NCI-H1930 (cell line): ENCODE data around the gene PPP6R3.

Experiments used
- DNase-seq, 2 experiments: peaks; one replicate each; lab custom pipeline; 2025; lab: John Stamatoyannopoulos, UW

Gene PPP6R3

GRCh38 chr11:68495220-68495729 lies 34.7 kb downstream of the PPP6R3 start:
- no peak for DNase-seq

GRCh38 chr11:68495872-68496271 lies 35.3 kb downstream of the PPP6R3 start:
- DNase-seq: no peak

GRCh38 chr11:68497761-68498160 lies 37.2 kb downstream of the PPP6R3 start:
- DNase-seq: no peak

DNA sequence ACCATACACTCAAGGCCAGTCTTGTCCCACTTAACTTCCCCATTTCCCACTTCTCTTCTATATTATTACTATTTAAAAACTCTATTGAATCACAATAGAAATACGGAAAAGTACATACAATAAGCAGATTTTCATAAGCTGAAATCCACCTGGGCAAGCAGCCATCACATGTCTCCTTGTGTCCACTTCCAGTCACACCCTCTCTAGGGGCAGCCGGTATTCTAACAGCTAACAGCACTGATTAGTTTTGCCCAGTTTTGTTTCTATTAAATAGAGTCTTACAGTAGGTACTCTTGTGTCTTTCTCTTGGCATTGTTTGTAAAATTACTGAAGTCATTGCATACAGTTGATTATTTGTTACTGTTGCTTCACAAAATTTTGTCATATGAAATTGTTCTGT lies 37.8 kb downstream of the PPP6R3 start:
- no peak for DNase-seq

GRCh38 chr11:68498903-68499883 lies 38.6 kb downstream of the PPP6R3 start:
- no peak for DNase-seq

GRCh38 chr11:68500206-68500605 lies 39.7 kb downstream of the PPP6R3 start:
- DNase-seq: no peak

DNA sequence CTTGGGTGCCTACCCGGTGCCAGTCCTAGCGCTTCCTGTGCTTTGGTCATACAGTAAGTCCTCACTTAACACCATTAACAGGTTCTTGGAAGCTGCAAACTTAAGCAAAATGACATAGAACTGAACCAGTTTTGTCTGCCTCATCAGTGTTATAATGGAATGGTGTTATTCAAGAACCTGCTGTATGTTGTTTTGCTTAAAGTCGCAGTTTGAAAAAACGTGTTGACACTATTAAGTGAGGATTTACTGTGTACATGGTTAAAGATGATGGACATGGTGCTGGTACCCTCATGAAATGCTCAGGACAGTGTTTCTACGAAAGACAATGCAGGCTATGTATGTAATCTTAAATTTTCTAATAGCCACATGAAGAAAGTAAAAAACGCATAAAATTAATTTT lies 41.3 kb downstream of the PPP6R3 start:
- DNase-seq: no peak

GRCh38 chr11:68503251-68503687 lies 42.7 kb downstream of the PPP6R3 start:
- DNase-seq: no peak

GRCh38 chr11:68503792-68504191 lies 43.2 kb downstream of the PPP6R3 start:
- DNase-seq: no peak

GRCh38 chr11:68504432-68505066 lies 44.0 kb downstream of the PPP6R3 start:
- DNase-seq: no peak

DNA sequence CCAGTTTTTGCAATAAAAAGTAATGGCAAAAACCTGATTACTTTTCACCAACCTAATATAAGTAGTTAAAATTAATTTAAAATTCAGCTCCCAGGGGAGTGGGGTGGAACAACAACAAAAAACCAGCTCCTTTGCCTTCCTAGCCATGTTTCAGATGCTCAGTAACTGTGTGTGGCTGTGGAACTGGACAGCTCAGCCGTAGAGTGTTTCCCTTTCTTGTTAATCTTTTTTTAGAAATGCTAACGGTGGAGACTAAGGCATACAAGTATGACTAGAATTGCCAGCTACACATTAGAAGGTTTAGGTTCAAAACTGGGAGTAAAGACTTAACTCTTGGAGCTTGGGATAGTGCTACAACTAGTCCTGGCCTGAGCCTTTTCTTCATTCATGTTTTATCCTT lies 45.0 kb downstream of the PPP6R3 start:
- no peak for DNase-seq

DNA sequence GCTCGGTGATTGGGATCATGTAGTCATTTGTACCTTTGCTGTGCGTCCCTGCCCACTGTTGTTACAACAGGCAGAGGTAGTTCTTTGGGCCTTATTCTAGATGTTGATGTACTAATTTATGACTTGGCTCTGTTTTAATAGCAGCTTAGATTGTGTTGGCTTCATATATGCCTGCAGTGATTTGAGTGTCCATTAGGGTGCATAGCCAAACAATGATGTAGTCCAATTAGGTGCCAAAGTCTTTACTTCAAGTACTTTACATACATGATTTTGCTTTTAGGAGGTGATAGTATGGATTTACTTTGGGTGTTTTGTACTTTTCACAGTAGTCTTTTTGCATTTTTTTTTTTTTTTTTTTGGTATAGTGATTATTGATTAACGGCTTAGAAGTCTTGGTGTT lies 46.4 kb downstream of the PPP6R3 start:
- no peak for DNase-seq

- no peak for DNase-seq
These were observed 47.9 kb downstream of the PPP6R3 start for GRCh38 chr11:68508425-68508824.

DNA sequence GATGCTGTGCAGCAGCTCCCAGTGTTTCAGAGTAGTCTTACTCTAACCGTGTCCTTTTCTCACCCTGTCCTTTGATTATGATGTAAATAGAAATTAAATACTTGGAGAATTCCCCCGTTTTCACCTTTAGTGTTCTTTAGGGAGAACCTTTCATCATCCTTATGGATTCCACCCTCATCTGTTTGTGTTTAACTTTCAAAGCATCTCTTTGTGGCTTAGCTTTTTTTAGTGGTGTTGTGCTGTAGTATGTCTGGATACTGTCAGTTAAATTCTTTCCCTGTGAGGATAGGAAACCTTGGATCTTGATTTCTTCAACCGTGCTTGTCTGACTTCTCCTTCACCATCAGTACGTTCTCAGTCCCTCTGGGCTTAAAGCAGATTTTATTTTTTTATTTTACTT lies 48.5 kb downstream of the PPP6R3 start:
- DNase-seq: no peak

DNA sequence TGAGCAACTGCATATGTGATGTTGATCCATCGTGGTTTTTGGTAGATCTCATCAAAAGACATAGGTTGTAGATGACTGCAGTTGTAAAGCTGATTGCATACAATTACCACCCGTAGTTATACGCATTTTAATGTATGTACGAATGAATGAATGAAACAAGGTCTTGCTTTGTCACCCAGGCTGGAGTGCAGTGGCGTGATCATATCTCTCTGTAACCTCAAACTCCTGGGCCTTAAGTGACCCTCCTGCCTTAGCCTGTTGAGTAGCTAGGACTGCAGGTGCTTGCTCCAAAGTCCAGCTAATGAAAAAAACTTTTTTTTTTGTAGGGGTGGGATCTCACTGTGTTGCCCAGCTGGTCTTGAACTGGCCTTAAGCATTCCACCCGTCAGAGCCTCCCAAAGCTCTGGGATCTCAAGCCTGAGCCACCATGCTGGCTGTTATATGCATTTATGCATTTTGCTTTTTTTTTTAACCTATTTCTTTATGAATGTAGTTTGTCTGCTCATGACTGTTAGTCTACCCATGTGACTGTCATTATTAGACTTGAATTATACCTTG lies 53.5 kb downstream of the PPP6R3 start:
- no peak for DNase-seq

GRCh38 chr11:68517121-68517741 lies 56.7 kb downstream of the PPP6R3 start:
- DNase-seq: no peak

- DNase-seq: no peak
These were observed 57.6 kb downstream of the PPP6R3 start for GRCh38 chr11:68518191-68518590.

DNA sequence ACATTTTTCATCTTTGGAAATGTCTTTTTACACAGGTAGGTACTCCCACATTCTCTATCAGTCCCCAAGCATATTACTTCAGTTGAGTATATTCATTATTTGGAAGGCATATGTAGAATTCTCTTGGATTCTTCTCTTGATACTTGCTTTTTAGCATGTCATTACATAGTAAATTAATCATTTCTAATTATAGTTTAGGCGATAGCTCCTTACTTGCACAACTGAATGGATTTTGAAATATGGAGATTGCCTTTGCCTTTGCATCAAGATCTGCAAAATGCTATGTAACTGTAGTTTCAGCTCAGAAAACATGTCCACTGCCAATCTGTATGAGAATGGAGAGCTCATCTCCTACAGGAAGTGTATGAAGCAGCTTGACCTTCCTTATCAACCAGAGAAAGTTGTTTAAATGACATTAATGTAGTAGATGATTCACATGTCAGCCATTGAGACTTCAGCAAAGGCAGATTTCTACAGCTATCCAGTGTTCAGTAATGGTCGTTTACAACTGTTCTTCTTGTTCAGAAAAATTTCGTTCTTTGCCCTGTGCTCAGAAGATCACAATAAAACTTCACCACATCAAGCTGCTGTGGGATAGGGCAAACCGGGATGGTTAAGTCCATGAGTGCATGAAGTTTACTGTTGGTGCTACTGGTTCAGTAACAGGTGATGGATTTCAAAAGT lies 61.6 kb downstream of the PPP6R3 start:
- no peak for DNase-seq

DNA sequence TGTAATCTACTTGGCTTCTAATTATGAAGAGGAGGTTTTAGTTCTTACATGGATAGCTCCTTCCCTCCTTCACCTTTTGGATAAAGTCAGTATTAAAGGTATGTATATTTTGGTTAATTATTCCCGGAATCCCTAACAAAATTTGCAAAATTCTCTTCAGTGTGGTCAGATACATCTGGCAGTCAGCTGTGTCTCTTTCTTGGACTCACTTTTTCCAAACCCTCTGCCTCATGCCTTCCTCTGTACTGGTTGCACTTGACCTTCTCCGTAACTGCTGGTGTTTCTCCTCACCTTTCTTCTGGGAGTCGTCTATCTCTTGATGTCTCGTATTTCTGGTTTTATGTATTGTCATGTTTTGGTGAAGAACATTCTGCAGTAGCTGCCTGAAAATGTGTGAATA lies 62.5 kb downstream of the PPP6R3 start:
- no peak for DNase-seq

DNA sequence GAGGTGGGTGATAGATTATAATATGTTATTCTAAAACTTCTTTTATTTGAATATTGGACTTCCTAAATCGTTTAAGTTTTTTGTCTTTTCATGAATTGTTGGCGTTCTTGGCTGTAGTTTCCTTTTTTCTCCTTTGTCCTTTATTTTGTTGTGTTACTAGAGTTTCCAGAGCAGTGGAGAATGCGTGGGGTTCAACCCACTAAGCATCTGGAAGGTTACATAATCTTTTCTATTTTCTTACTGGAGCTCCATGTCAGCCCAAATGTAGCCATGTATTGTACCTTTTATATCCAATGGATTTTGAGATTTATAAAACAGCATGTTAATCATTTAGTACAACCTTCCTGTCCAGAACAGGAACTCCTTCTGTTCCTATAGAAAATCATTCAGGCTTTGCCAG lies 63.2 kb downstream of the PPP6R3 start:
- no peak for DNase-seq

- DNase-seq: no peak
These were observed 63.7 kb downstream of the PPP6R3 start for GRCh38 chr11:68524213-68524612.

GRCh38 chr11:68524681-68525080 lies 64.1 kb downstream of the PPP6R3 start:
- no peak for DNase-seq
